Body of pancreas (tissue), 4 donors: ENCODE data around the gene IGF1R. TPM values are rescaled to one million over a fixed set of nuclear protein-coding genes. Genes with fewer than 3 reads are reported as not detected.

Source experiments
- ATAC-seq: fragments of 150-250 bp; one replicate; pipeline ENCODE4 v1.9.1; 2016
- DNase-seq, 4 donors: peaks; one replicate each; pipeline ENCODE4 v3.0.0-alpha.2; 2019
- H3K27ac ChIP-seq, 4 donors: fragments of 200-600 bp; sonication (generic); 1 replicate in 3 of 4; 2 replicates in 1 of 4; pipeline versions ENCODE4 v1.5.1 to v1.6.1; 2016 to 2019; ENCODE audit warnings: mild to moderate bottlenecking in 1 of 4, mixed read lengths in 1 of 4, moderate library complexity in 1 of 4
- H3K27me3 ChIP-seq, 2 donors: fragments of 200-600 bp; sonication (generic); one replicate each; pipeline ENCODE4 v1.6.0; 2016; ENCODE audit warnings: mild to moderate bottlenecking in 1 of 2
- H3K36me3 ChIP-seq, 2 donors: fragments of 200-600 bp; sonication (generic); replicated peaks in 1 of 2; 2 replicates each; pipeline ENCODE4 v1.5.1; 2016; ENCODE audit warnings: low read depth in 2 of 2; ENCODE audit not compliant: insufficient read depth in 1 of 2
- H3K4me1 ChIP-seq: fragments of 200-600 bp; sonication (generic); one replicate; pipeline ENCODE4 v1.6.0; 2016
- H3K4me3 ChIP-seq, 2 donors: fragments of 200-600 bp; sonication (generic); 1 replicate in 1 of 2; 2 replicates in 1 of 2; pipeline ENCODE4 v1.5.1; 2016 to 2019
- H3K9me3 ChIP-seq, 3 donors: fragments of 200-600 bp; sonication (generic); 1 replicate in 2 of 3; 2 replicates in 1 of 3; pipeline ENCODE4 v1.5.1; 2016
- POLR2A ChIP-seq, 3 donors: fragments of 450-650 bp; IDR thresholded peaks; one replicate each; pipeline ENCODE4 v1.6.1; 2016; ENCODE audit warnings: antibody characterized with exemption in 3 of 3, mild to moderate bottlenecking in 2 of 3
- WGBS, 2 donors: methylation state at CpG; one replicate each; pipeline ENCODE4 v1.1.5; 2017; 5-methylcytosine and 5-hydroxymethylcytosine counted together
- intact Hi-C: fragments of 100-400 bp; cut with DNase I; formaldehyde crosslinking; loops from one replicate; pipeline ENCODE4 v1.15.1; 2023
- total RNA-seq, 2 donors: library from RNA; depleted of rRNA; stranded (reverse); fragments of >200 nt; gene quantifications; one replicate each; pipeline ENCODE4 v1.1.0, GENCODE V29; 2016
- TF ChIP-seq, protein P1 (sequence below), 7 experiments: fragments of 450-650 bp in 4 of 7; fragments of 200-600 bp in 3 of 7; sonication (generic) in 3 of 7; IDR thresholded peaks; one replicate each; pipeline ENCODE4 v1.5.1; 2016 to 2019; ENCODE audit warnings: antibody characterized with exemption in 7 of 7

The IGF1R gene
- total RNA-seq, 2 donors from 2014 or later, result 34.8 to 55.7 TPM

DNA sequence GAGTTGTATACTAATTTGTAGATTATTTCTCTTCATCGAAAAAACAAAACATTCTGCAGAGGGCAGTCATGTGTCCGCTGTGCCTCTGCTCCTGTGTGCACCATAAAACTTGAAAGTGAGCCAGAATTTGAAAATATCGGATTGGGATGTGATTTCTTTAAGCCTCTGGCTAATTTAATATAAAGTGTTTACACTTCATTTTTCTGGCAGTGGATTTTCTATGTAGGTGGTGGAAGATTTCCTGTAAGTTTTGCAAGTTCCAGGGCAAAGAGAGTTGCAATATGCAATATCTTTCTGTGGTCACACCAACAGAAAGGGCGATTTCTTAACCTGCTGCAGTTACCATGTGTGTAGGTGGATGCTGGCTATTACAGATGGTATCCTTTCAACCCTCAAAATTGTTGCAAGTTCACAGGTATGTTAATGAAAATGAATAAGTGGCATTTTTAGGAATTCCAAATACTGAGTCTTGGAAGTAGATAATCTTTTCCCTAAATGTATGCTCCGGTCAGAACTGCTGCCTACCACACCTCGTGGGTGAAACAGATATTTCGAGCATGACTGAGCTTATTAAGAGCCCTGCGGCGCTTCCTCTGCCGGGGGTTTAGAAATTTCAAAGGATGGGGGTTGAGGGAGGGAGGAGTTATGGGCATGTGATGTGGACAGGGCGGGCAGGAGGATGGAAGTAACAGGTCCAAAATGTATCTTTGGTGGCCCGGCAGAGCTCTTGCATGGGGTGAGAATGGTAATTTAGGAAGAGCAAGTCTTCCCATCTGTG is 225.3 kb downstream of the IGF1R start:
- intact Hi-C loops, result no loop called here
- 73 to 82% methylated on average over 12 of the region's 12 CpGs for WGBS, 2 donors
- ATAC-seq (no peak), DNase-seq (no peak)
- Histone ChIP-seq H3K27ac (no peak overlapping the region), H3K27me3 (no peaks in the 10 kb centered on the region), H3K4me3 (no peak overlapping the region), H3K9me3 (no peaks in the 10 kb centered on the region), H3K4me1 (peaks cover 37% of the 10 kb centered on the region), H3K36me3 (no peaks in the 10 kb centered on the region)
- TF ChIP-seq POLR2A (IDR thresholded peaks at IDR 0.05), result no peak
- TF ChIP-seq, protein P1, sequence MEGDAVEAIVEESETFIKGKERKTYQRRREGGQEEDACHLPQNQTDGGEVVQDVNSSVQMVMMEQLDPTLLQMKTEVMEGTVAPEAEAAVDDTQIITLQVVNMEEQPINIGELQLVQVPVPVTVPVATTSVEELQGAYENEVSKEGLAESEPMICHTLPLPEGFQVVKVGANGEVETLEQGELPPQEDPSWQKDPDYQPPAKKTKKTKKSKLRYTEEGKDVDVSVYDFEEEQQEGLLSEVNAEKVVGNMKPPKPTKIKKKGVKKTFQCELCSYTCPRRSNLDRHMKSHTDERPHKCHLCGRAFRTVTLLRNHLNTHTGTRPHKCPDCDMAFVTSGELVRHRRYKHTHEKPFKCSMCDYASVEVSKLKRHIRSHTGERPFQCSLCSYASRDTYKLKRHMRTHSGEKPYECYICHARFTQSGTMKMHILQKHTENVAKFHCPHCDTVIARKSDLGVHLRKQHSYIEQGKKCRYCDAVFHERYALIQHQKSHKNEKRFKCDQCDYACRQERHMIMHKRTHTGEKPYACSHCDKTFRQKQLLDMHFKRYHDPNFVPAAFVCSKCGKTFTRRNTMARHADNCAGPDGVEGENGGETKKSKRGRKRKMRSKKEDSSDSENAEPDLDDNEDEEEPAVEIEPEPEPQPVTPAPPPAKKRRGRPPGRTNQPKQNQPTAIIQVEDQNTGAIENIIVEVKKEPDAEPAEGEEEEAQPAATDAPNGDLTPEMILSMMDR (IDR thresholded peaks at IDR 0.05), result no peak

DNA sequence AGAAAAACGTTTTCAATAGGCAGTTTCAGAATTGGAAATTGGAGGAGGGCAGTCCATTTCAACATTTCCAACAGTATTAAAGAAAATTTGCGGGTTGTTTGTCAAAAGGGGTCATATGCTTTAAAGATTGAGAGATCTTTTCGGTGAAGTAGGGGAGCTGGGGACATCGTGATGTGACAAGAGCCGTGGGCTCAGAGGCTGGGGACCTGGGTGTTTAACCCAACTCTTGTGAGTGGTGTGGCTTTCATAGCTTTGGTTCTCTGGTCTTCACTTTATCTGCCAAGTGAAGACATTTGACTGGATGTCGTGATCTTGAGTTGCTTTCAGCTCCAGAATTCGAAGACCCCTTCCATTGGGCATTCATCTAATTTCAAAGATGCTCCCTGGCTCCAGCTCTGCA is 226.0 kb downstream of the IGF1R start:
- no peaks in the 10 kb centered on the region for H3K27me3 ChIP-seq
- 73 to 84% methylated on average over 7 of the region's 7 CpGs for WGBS, 2 donors
- peaks cover 37% of the 10 kb centered on the region for H3K4me1 ChIP-seq
- H3K27ac ChIP-seq, result no peak overlapping the region
- TF ChIP-seq POLR2A (IDR thresholded peaks at IDR 0.05), result no peak
- TF ChIP-seq, protein P1 (IDR thresholded peaks at IDR 0.05), result no peak
- DNase-seq (no peak), ATAC-seq (no peak)
- H3K4me3 ChIP-seq, result no peak overlapping the region
- no peaks in the 10 kb centered on the region for H3K9me3 ChIP-seq
- intact Hi-C loops, result no loop called here
- no peaks in the 10 kb centered on the region for H3K36me3 ChIP-seq

DNA sequence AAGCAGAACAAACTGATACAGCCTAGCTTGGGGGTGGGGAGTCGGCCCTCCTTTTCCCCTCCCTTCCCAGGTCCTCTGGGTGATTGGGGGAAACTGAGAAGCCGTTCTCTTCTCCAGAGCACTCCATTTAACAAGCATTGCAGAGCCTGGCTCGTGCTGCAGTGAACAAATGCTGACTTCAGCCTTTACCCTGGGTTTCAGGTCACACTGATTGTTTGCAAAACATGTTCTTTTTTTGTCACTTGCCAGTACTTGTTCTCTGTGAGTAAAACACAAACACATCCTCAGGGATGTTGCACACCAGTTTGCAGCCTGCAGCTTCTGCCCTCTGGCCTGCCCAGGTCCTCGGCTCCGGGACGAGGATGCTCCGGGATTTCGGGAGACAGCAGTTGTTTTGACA is 226.4 kb downstream of the IGF1R start:
- Histone ChIP-seq H3K27me3 (no peaks in the 10 kb centered on the region), H3K4me3 (no peak overlapping the region), H3K36me3 (no peaks in the 10 kb centered on the region), H3K4me1 (peaks cover 37% of the 10 kb centered on the region), H3K27ac (no peak overlapping the region), H3K9me3 (no peaks in the 10 kb centered on the region)
- DNase-seq, result no peak
- intact Hi-C loops, result no loop called here
- TF ChIP-seq, protein P1 (IDR thresholded peaks at IDR 0.05), result no peak
- TF ChIP-seq POLR2A (IDR thresholded peaks at IDR 0.05), result no peak
- 72 to 80% methylated on average over 8 of the region's 8 CpGs for WGBS, 2 donors
- ATAC-seq, result no peak

DNA sequence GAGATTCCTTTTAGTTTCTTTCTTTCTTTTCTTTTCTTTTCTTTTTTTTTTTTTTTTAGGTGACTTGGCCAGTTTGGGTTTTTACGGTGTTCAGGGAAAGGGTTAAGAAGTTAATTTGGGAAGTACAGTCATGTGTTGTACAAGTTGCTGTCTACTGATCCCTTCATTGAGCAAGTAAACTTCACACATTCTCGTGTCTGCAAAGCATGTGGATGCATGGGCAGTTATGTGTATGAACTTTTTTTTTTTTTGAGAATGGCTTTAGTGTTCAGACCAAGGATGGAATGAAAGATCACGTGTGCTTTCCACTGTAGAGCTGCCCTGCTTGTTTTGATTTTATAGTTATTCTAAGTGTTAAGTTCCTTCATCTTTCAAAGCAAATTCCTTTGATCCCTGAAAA is 227.0 kb downstream of the IGF1R start:
- ATAC-seq, result no peak

More for the DNA sequence above, 227.0 kb downstream of the IGF1R start:
- no peaks in the 10 kb centered on the region for H3K36me3 ChIP-seq
- H3K4me1 ChIP-seq, result peaks cover 34% of the 10 kb centered on the region
- no peaks in the 10 kb centered on the region for H3K27me3 ChIP-seq
- intact Hi-C loops, result no loop called here
- no peak overlapping the region for H3K4me3 ChIP-seq
- TF ChIP-seq POLR2A (IDR thresholded peaks at IDR 0.05), result no peak
- TF ChIP-seq, protein P1 (IDR thresholded peaks at IDR 0.05), result no peak
- WGBS, 2 donors, result 69 to 80% methylated on average over 3 of the region's 3 CpGs
- H3K9me3 ChIP-seq, result no peaks in the 10 kb centered on the region
- no peak for DNase-seq
- no peak overlapping the region for H3K27ac ChIP-seq
